ENCODE results near the gene CBL. TPM values are rescaled to one million over a fixed set of nuclear protein-coding genes. Genes with fewer than 3 reads are reported as not detected.
A peak's percentile ranks its signal among the peaks of the same experiment; 100 is the strongest.

The CBL gene
- total RNA-seq, 3 donors from 2014 or later, result 11.0 to 24.4 (median 13.1) TPM

GRCh38 chr11:119336744-119337469 lies 130.8 kb downstream of the CBL start:
- H3K36me3 ChIP-seq (ENCODE audit: low read depth), result no peaks in the 10 kb centered on the region
- H3K9me3 ChIP-seq, result no peaks in the 10 kb centered on the region
- peaks cover 31% of the 10 kb centered on the region for H3K4me1 ChIP-seq (ENCODE audit: low read depth)
- no peak overlapping the region for H3K4me3 ChIP-seq
- ATAC-seq (no peak), DNase-seq (no peak)
- intact Hi-C loops (cut with DNase I, micrococcal nuclease), result no loop called here
- TF ChIP-seq, protein P1, sequence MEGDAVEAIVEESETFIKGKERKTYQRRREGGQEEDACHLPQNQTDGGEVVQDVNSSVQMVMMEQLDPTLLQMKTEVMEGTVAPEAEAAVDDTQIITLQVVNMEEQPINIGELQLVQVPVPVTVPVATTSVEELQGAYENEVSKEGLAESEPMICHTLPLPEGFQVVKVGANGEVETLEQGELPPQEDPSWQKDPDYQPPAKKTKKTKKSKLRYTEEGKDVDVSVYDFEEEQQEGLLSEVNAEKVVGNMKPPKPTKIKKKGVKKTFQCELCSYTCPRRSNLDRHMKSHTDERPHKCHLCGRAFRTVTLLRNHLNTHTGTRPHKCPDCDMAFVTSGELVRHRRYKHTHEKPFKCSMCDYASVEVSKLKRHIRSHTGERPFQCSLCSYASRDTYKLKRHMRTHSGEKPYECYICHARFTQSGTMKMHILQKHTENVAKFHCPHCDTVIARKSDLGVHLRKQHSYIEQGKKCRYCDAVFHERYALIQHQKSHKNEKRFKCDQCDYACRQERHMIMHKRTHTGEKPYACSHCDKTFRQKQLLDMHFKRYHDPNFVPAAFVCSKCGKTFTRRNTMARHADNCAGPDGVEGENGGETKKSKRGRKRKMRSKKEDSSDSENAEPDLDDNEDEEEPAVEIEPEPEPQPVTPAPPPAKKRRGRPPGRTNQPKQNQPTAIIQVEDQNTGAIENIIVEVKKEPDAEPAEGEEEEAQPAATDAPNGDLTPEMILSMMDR (IDR thresholded peaks at IDR 0.05), result no peak

GRCh38 chr11:119337581-119338317 lies 131.6 kb downstream of the CBL start:
- Histone ChIP-seq H3K4me1 (ENCODE audit: low read depth) (peaks cover 31% of the 10 kb centered on the region), H3K36me3 (ENCODE audit: low read depth) (no peaks in the 10 kb centered on the region), H3K4me3 (no peak overlapping the region), H3K9me3 (no peaks in the 10 kb centered on the region)
- no peak for ATAC-seq
- intact Hi-C loops (cut with DNase I, micrococcal nuclease), result no loop called here
- TF ChIP-seq, protein P1 (IDR thresholded peaks at IDR 0.05), result no peak
- DNase-seq, result peak in 2 of 3 donors; percentile 47 to 52

DNA sequence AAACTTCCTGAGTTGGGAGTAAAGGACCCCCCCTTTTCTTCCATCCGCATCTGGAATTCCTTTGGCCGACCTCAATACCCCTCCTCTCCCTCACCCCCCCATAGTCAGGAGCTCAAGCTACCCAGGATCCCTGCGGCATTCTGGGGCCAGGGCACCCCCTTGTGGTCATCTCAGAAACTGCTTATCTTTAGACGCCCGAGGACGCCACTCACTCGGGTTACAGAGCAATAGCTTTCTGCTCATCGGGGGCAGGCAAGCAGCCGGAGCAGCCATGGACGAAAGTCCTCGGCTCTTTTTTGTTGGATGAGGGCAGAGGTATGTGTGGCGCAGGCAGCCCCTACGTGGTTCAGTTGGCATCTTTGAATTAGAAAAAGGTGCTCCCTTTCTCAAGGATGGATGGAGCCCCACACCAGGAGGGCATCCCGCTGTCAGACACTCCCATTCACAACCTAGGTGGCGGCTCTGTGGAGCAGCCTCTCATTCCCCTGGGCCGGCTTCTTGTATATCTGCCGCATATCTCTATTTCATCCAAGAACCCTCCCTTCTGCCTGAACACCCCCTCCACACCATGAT lies 132.3 kb downstream of the CBL start:
- H3K4me3 ChIP-seq, result no peak overlapping the region

DNA sequence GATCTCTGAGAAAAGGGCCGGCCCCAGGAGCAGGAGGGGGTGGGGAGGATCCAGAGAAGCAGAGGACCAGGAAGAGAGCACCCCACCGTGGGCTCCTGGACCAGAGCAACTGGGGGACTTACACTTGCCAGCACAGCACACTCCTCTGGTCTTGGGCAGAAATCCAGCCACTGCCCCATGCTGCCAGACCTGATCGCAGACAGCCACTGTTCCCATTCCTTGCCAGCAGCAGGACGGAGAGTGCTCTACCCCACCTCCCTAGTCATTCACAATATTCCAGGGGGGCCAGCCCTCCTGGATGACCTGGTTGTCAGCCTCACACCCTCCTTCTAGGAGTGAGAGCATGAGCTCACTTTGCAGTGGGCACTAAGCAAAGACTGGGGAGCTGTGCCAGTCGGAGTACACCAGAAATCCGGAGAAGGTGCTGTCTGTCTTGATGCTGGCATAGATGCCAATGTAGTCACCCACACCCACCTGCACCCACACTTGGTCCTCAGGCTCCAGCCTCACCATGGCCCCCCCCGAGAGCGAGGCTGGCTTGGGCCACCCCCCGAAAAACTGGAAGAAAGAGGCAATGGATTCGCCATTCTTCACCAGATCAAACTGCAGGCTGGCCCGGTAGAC lies 132.9 kb downstream of the CBL start:
- no peak for DNase-seq
- H3K4me1 ChIP-seq (ENCODE audit: low read depth), result peaks cover 31% of the 10 kb centered on the region
- no peak overlapping the region for H3K4me3 ChIP-seq
- TF ChIP-seq, protein P1 (IDR thresholded peaks at IDR 0.05), result no peak
- intact Hi-C loops (cut with DNase I, micrococcal nuclease), result no loop called here
- no peak for ATAC-seq
- no peaks in the 10 kb centered on the region for H3K36me3 ChIP-seq (ENCODE audit: low read depth)
- H3K9me3 ChIP-seq, result no peaks in the 10 kb centered on the region

More for the DNA sequence above, 132.3 kb downstream of the CBL start:
- Histone ChIP-seq H3K9me3 (no peaks in the 10 kb centered on the region), H3K4me1 (ENCODE audit: low read depth) (peaks cover 31% of the 10 kb centered on the region), H3K36me3 (ENCODE audit: low read depth) (no peaks in the 10 kb centered on the region)
- TF ChIP-seq, protein P1 (IDR thresholded peaks at IDR 0.05), result peak; percentile 56
- peak in 2 of 3 donors; percentile 74 to 84 for DNase-seq
- peak; percentile 43 for ATAC-seq
- intact Hi-C loops (cut with DNase I, micrococcal nuclease), result no loop called here

GRCh38 chr11:119339589-119340334 lies 133.6 kb downstream of the CBL start:
- Histone ChIP-seq H3K9me3 (no peaks in the 10 kb centered on the region), H3K36me3 (ENCODE audit: low read depth) (no peaks in the 10 kb centered on the region), H3K4me3 (peak overlapping the region; percentile 15), H3K4me1 (ENCODE audit: low read depth) (peaks cover 30% of the 10 kb centered on the region)
- TF ChIP-seq, protein P1 (IDR thresholded peaks at IDR 0.05), result peak; percentile 77
- DNase-seq (peak; percentile 71 to 78 (median 72)), ATAC-seq (peak; percentile 76)
- intact Hi-C loops (cut with DNase I, micrococcal nuclease), result no loop called here
